GM12878 (cell line): ENCODE results near the gene SGIP1.

Experiments
- BMI1 ChIP-seq: fragments of 450-650 bp; IDR thresholded peaks from 2 replicates; pipeline ENCODE4 v1.6.1; 2016; ENCODE audit warnings: mild to moderate bottlenecking, moderate library complexity, borderline replicate concordance
- CEBPB ChIP-seq, 2 experiments: fragments of 150-350 bp in 1 of 2; IDR thresholded peaks; 2 replicates each; pipeline ENCODE4 v1.6.1; 2012 to 2014; ENCODE audit warnings: low read depth in 2 of 2, low read length in 2 of 2, borderline replicate concordance in 1 of 2, inconsistent platforms in 1 of 2
- CHD4 ChIP-seq: fragments of 200-600 bp; sonication (generic); IDR thresholded peaks from 2 replicates; pipeline ENCODE4 v1.6.1; 2016; ENCODE audit warnings: mild to moderate bottlenecking
- ELK1 ChIP-seq: IDR thresholded peaks from 2 replicates; pipeline ENCODE4 v1.6.1; 2012; ENCODE audit warnings: low read depth, low read length, improper control_type of control experiment
- EP300 ChIP-seq, 2 experiments: fragments of 150-350 bp in 1 of 2; IDR thresholded peaks; 2 replicates each; pipeline ENCODE4 v1.6.1; 2011 to 2012; ENCODE audit warnings: low read depth in 2 of 2, low read length in 2 of 2, borderline replicate concordance in 1 of 2, improper control_type of control experiment in 1 of 2, inconsistent platforms in 1 of 2; ENCODE audit not compliant: control insufficient read depth in 1 of 2
- HCFC1 ChIP-seq: fragments of 150-350 bp; IDR thresholded peaks from 2 replicates; pipeline ENCODE4 v1.6.1; 2014; ENCODE audit warnings: low read length
- HDAC6 ChIP-seq: fragments of 200-600 bp; sonication (generic); IDR thresholded peaks from one replicate; pipeline ENCODE4 v1.8.0; 2017; ENCODE audit warnings: antibody characterized with exemption; ENCODE audit not compliant: unreplicated experiment
- PKNOX1 ChIP-seq: fragments of 450-650 bp; IDR thresholded peaks from 2 replicates; pipeline ENCODE4 v1.6.1; 2016; ENCODE audit warnings: mild to moderate bottlenecking
- POLR2A ChIP-seq: IDR thresholded peaks from 2 replicates; pipeline ENCODE4 v1.6.1; 2011; ENCODE audit warnings: low read depth, mild to moderate bottlenecking, low read length
- POLR2AphosphoS5 ChIP-seq: IDR thresholded peaks from 2 replicates; pipeline ENCODE4 v1.6.1; 2011; ENCODE audit warnings: mild to moderate bottlenecking, low read length, inconsistent platforms
- SREBF1 ChIP-seq: IDR thresholded peaks from 2 replicates; pipeline ENCODE4 v1.6.1; 2012; ENCODE audit warnings: mild to moderate bottlenecking, low read length
- TAF1 ChIP-seq: IDR thresholded peaks from 2 replicates; pipeline ENCODE4 v1.6.1; 2011; ENCODE audit warnings: mild to moderate bottlenecking, low read depth, low read length, borderline replicate concordance
- USF2 ChIP-seq: IDR thresholded peaks from 2 replicates; pipeline ENCODE4 v1.6.1; 2011; ENCODE audit warnings: low read depth, low read length, improper control_type of control experiment, borderline replicate concordance
- TF ChIP-seq, protein P1 (sequence below), 3 experiments: IDR thresholded peaks in 2 of 3; conservative IDR thresholded peaks in 1 of 3; 2 replicates each; pipeline ENCODE4 v1.5.1; 2011; ENCODE audit warnings: low read depth in 3 of 3, low read length in 3 of 3, mild to moderate bottlenecking in 3 of 3, control low read depth in 2 of 3, moderate library complexity in 2 of 3, inconsistent platforms in 1 of 3, mixed read lengths in 1 of 3; ENCODE audit not compliant: control insufficient read depth in 2 of 3, insufficient read depth in 1 of 3; ENCODE audit errors: extremely low read depth in 1 of 3

- TF ChIP-seq CHD4 (no peak), POLR2A (no peak), HDAC6 (no peak), TAF1 (no peak), BMI1 (no peak), HCFC1 (no peak), EP300 (IDR thresholded peaks at IDR 0.05; ENCODE audit: borderline replicate concordance in 1 of 2, control insufficient read depth in 1 of 2, low read depth in 2 of 2, low read length in 2 of 2) (no peak), CEBPB (IDR thresholded peaks at IDR 0.05; ENCODE audit: borderline replicate concordance in 1 of 2, low read depth in 2 of 2, low read length in 2 of 2) (no peak), POLR2AphosphoS5 (no peak), SREBF1 (no peak), USF2 (no peak), PKNOX1 (no peak), ELK1 (no peak)
- TF ChIP-seq, protein P1, sequence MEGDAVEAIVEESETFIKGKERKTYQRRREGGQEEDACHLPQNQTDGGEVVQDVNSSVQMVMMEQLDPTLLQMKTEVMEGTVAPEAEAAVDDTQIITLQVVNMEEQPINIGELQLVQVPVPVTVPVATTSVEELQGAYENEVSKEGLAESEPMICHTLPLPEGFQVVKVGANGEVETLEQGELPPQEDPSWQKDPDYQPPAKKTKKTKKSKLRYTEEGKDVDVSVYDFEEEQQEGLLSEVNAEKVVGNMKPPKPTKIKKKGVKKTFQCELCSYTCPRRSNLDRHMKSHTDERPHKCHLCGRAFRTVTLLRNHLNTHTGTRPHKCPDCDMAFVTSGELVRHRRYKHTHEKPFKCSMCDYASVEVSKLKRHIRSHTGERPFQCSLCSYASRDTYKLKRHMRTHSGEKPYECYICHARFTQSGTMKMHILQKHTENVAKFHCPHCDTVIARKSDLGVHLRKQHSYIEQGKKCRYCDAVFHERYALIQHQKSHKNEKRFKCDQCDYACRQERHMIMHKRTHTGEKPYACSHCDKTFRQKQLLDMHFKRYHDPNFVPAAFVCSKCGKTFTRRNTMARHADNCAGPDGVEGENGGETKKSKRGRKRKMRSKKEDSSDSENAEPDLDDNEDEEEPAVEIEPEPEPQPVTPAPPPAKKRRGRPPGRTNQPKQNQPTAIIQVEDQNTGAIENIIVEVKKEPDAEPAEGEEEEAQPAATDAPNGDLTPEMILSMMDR (IDR thresholded peaks at IDR 0.05 in 2 of 3, conservative IDR thresholded peaks at IDR 0.05 in 1 of 3; ENCODE audit: control insufficient read depth in 2 of 3, extremely low read depth in 1 of 3, insufficient read depth in 1 of 3, low read depth in 3 of 3, low read length in 3 of 3) = no peak
Measured at GRCh38 chr1:66685265-66685664, 151.3 kb downstream of the SGIP1 start.
